Kidney (tissue), 14 donors: Measurements from ENCODE around the gene HRC. TPM values are rescaled to one million over a fixed set of nuclear protein-coding genes. Genes with fewer than 3 reads are reported as not detected.
"Not testable (repeated sequence)": the region's sequence is repeated elsewhere in the genome, so short reads cannot be mapped to it uniquely, and the experiment has no call there.

ENCODE experiments used
- DNase-seq, 5 donors: peaks; one replicate each; pipeline ENCODE4 v3.0.0-alpha.2; 2013 to 2020
- FAIRE-seq: peaks from 2 replicates; lab custom pipeline; 2012; peaks lifted over from hg19 to GRCh38; lab: Jason Lieb, UNC
- H3K27ac ChIP-seq, 2 donors: one replicate each; pipeline ENCODE4 v1.7.0; 2013; ENCODE audit warnings: low read depth in 2 of 2, low read length in 2 of 2, inconsistent platforms in 1 of 2
- H3K27me3 ChIP-seq: one replicate; pipeline ENCODE4 v1.7.1; 2013; ENCODE audit warnings: low read length, inconsistent platforms; ENCODE audit not compliant: control insufficient read depth, insufficient read depth
- H3K36me3 ChIP-seq, 3 donors: one replicate each; pipeline versions ENCODE4 v1.7.0 to v1.7.1; 2013; ENCODE audit warnings: low read length in 3 of 3, control low read depth in 1 of 3, inconsistent platforms in 1 of 3; ENCODE audit not compliant: insufficient read depth in 3 of 3, control insufficient read depth in 2 of 3
- H3K4me1 ChIP-seq, 3 donors: one replicate each; pipeline versions ENCODE4 v1.7.0 to v1.7.1; 2013; ENCODE audit warnings: low read length in 3 of 3, inconsistent platforms in 1 of 3, low read depth in 1 of 3; ENCODE audit not compliant: control insufficient read depth in 2 of 3, insufficient read depth in 2 of 3
- H3K4me3 ChIP-seq, 3 donors: one replicate each; pipeline versions ENCODE4 v1.7.0 to v1.8.1; 2013; ENCODE audit warnings: low read length in 3 of 3, control low read depth in 1 of 3, inconsistent platforms in 1 of 3
- H3K9ac ChIP-seq, 3 donors: one replicate each; pipeline versions ENCODE4 v1.7.0 to v1.7.1; 2013; ENCODE audit warnings: low read length in 3 of 3, control low read depth in 1 of 3, inconsistent platforms in 1 of 3
- H3K9me3 ChIP-seq, 3 donors: one replicate each; pipeline versions ENCODE4 v1.7.0 to v1.7.1; 2013; ENCODE audit warnings: low read length in 3 of 3, control low read depth in 1 of 3, inconsistent platforms in 1 of 3; ENCODE audit not compliant: control insufficient read depth in 2 of 3, insufficient read depth in 1 of 3
- intact Hi-C: fragments of 100-400 bp; cut with DNase I; formaldehyde crosslinking; loops from one replicate; pipeline ENCODE4 v1.11.1; 2022
- polyA plus RNA-seq: library from polyadenylated mRNA; stranded (reverse); fragments of 350-450 nt; fragmentation: Illumina TruSeq; extraction: RNeasy Lipid Tissue Mini Kit (QIAGEN cat#74804); gene quantifications from one replicate; pipeline ENCODE4 v1.2.3, GENCODE V29; 2014; ENCODE audit warnings: low read depth, low replicate concordance; ENCODE audit not compliant: insufficient read depth
- total RNA-seq: library from RNA; stranded (reverse); fragmentation: NEBNext Ultra II Directional; extraction: Animal tissue kit (Norgen Biotek cat#: 25700); gene quantifications from one replicate; pipeline ENCODE4 v1.2.1, GENCODE V29; 2021
- TF ChIP-seq, protein P1 (sequence below): IDR thresholded peaks from 3 replicates; pipeline ENCODE4 v1.5.1; 2012; ENCODE audit warnings: mild to moderate bottlenecking, moderate library complexity, borderline replicate concordance; ENCODE audit not compliant: insufficient read depth; ENCODE audit errors: extremely low read depth
- donor health status: control.
- donor health status: control.
- donor health status: control.
- donor health status: control.
- donor health status: control.
- donor health status: DM: yes; HTN: yes; CAD: no.
- donor health status: Normal renal cell carcinoma (clear cell type).

The HRC gene
- total and polyA plus RNA-seq, 2 donors from 2014 or later, result 4.2 to 7.0 TPM

DNA sequence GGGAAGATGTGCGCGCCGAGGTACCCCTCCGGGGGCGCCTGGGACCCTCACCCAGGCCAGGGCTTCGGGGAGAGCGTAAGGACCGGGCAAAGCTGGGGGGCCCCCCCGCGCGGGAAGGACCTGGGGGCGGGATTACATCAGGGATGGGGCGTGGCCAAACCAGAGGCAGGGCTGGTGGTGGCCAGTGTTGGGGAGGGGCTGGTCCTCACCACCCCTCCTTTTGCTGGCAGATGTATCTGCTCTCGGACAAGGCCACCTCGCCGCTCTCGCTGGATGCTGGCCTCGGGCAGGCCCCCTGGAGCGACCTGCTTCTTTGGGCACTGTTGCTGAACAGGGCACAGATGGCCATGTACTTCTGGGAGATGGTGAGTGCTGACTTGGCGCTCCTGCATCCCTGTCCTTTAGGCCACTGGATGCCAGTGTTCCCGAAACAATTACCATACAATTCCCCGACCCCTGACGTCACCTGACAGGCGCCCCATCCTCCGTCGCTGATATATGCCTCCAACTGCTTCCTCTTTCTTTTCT lies 27.7 kb upstream of the HRC start:
- TF ChIP-seq, protein P1, sequence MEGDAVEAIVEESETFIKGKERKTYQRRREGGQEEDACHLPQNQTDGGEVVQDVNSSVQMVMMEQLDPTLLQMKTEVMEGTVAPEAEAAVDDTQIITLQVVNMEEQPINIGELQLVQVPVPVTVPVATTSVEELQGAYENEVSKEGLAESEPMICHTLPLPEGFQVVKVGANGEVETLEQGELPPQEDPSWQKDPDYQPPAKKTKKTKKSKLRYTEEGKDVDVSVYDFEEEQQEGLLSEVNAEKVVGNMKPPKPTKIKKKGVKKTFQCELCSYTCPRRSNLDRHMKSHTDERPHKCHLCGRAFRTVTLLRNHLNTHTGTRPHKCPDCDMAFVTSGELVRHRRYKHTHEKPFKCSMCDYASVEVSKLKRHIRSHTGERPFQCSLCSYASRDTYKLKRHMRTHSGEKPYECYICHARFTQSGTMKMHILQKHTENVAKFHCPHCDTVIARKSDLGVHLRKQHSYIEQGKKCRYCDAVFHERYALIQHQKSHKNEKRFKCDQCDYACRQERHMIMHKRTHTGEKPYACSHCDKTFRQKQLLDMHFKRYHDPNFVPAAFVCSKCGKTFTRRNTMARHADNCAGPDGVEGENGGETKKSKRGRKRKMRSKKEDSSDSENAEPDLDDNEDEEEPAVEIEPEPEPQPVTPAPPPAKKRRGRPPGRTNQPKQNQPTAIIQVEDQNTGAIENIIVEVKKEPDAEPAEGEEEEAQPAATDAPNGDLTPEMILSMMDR, result no peak
- intact Hi-C loops, result no loop called here
- no peak overlapping the region for H3K27ac ChIP-seq
- DNase-seq (no peak), FAIRE-seq (no peak)
- peaks cover 0 to 1% (median 0%) of the 10 kb centered on the region in 3 donors for H3K9me3 ChIP-seq
- H3K4me3 ChIP-seq, result no peak overlapping the region
- H3K9ac ChIP-seq, result no peak overlapping the region
- H3K4me1 ChIP-seq, result no peaks in the 10 kb centered on the region
- peaks cover 0 to 16% (median 2%) of the 10 kb centered on the region in 3 donors for H3K36me3 ChIP-seq
- no peaks in the 10 kb centered on the region for H3K27me3 ChIP-seq

DNA sequence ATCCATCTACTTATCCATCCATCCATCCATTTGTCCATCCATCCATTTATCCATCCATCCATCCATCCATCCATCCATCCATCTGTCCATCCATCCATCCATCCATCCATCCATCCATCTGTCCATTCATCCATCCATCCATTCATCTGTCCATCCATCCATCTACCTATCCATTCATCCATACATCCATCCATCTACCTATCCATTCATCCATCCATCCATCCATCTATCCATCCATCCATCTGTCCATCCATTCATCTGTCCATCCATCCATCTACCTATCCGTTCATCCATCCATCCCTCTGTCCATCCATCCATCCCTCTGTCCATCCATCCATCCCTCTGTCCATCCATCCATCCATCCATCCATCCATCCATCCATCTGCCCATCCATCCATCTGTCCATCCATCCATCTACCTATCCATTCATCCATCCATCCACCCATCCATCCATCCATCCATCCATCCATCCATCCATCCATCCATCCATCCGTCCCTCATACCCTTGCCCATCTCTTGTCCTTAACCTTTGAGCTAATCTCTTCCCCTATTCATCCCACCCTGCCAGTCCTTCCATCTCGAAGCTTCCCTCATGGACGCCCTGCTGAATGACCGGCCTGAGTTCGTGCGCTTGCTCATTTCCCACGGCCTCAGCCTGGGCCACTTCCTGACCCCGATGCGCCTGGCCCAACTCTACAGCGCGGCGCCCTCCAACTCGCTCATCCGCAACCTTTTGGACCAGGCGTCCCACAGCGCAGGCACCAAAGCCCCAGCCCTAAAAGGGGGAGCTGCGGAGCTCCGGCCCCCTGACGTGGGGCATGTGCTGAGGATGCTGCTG lies 27.0 kb upstream of the HRC start:
- H3K9me3 ChIP-seq, H3K27me3 ChIP-seq, H3K4me3 ChIP-seq, FAIRE-seq, H3K4me1 ChIP-seq, H3K27ac ChIP-seq, intact Hi-C loops, DNase-seq, H3K9ac ChIP-seq: not testable (repeated sequence)
- H3K36me3 ChIP-seq, result peaks cover 0 to 14% (median 2%) of the 10 kb centered on the region in 3 donors

DNA sequence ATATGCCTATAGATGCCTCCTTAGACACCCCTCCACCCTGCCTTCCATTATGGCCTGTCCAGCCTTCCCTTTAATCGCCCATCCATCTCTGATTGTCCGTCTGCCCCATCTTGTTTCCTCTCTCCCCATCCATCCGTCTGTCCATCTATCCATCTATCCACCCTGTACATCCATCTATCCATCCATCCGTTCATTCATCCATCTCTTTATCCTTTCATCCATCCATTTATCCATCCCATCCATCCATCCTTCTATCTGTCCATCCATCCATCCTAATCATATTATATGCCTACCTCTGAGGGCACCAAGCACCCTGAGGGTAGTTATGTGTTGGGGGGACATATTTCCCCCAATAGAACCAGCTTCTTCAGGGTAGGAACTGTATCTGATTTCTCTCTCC lies 25.5 kb upstream of the HRC start:
- Histone ChIP-seq H3K4me3 (no peak overlapping the region), H3K4me1 (no peaks in the 10 kb centered on the region), H3K36me3 (peaks cover 0 to 6% (median 0%) of the 10 kb centered on the region in 3 donors), H3K27ac (no peak overlapping the region), H3K27me3 (no peaks in the 10 kb centered on the region), H3K9ac (no peak overlapping the region), H3K9me3 (peaks cover 0 to 1% (median 0%) of the 10 kb centered on the region in 3 donors)
- TF ChIP-seq, protein P1, result no peak
- FAIRE-seq (no peak), DNase-seq (no peak)
- intact Hi-C loops, result no loop called here

DNA sequence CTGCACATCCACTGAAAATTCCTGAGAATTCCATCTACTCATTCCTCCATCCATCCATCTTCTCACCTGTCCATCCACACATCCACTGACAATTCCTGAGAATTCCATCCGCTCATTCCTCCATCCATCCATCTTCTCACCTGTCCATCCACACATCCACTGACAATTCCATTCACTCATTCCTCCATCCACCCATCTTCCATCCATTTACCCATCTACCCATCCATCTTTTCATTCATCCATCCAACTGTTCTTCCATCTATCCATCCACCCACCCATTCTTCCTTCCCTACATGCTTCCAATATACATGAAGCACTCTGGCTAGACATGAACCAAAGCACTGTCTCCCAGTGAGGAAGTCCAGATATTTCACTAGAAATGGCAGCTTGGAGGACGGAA lies 18.0 kb upstream of the HRC start:
- Histone ChIP-seq H3K27me3 (no peaks in the 10 kb centered on the region), H3K4me3 (no peak overlapping the region), H3K4me1 (no peaks in the 10 kb centered on the region), H3K9me3 (no peaks in the 10 kb centered on the region), H3K27ac (no peak overlapping the region), H3K9ac (no peak overlapping the region), H3K36me3 (peaks cover 2 to 25% (median 4%) of the 10 kb centered on the region in 3 donors)
- intact Hi-C loops, result no loop called here
- TF ChIP-seq, protein P1, result no peak
- DNase-seq, result no peak
- no peak for FAIRE-seq
